Panc1 (cell line): ENCODE results near the gene TNIK. TPM values are rescaled to one million over a fixed set of nuclear protein-coding genes. Genes with fewer than 3 reads are reported as not detected.

ENCODE experiments used
- ATAC-seq: fragments of 200-7000 bp; cut with Tn5 transposase; 2 replicates; pipeline ENCODE4 v1.9.1; 2020; ENCODE audit warnings: mild to moderate bottlenecking, moderate library complexity
- BruUV-seq: library from RNA; stranded (reverse); fragments of 400-500 nt; replicated peaks from 2 replicates; lab custom pipeline; 2021; lab: Mats Ljungman, UMichigan
- CTCF ChIA-PET: fragments of 300-600 bp; sonication (Branson Sonifier 250); formaldehyde crosslinking; loops from one replicate; lab custom pipeline; 2022; ENCODE audit warnings: antibody characterized with exemption; lab: Charles Lee
- POLR2A ChIA-PET: fragments of 300-600 bp; sonication (Branson Sonifier 250); formaldehyde crosslinking; loops from one replicate; lab custom pipeline; 2022; ENCODE audit warnings: antibody characterized with exemption; lab: Charles Lee
- DNase-seq: peaks from one replicate; pipeline ENCODE4 v3.0.0-alpha.2; 2010; ENCODE audit warnings: low read depth, low spot score
- H3K27ac ChIP-seq: 2 replicates; pipeline ENCODE4 v1.5.1; 2011; ENCODE audit warnings: mild to moderate bottlenecking, low read length, inconsistent platforms
- H3K27me3 ChIP-seq: fragments of 200-500 bp; sonication (Bioruptor generic); 2 replicates; pipeline ENCODE4 v1.6.0; 2014; ENCODE audit warnings: low read length, inconsistent platforms; ENCODE audit not compliant: control insufficient read depth, insufficient read depth
- H3K36me3 ChIP-seq: fragments of 200-500 bp; sonication (Bioruptor generic); 2 replicates; pipeline ENCODE4 v1.5.1; 2014; ENCODE audit warnings: inconsistent platforms, mild to moderate bottlenecking, low read length, moderate library complexity; ENCODE audit not compliant: control insufficient read depth, insufficient read depth
- H3K4me1 ChIP-seq: 2 replicates; pipeline ENCODE4 v1.5.1; 2011; ENCODE audit warnings: inconsistent platforms, mild to moderate bottlenecking, low read length, moderate library complexity; ENCODE audit not compliant: control insufficient read depth, insufficient read depth
- H3K4me3 ChIP-seq, 2 experiments: 2 replicates each; pipeline ENCODE4 v1.5.1; 2011 to 2012; ENCODE audit warnings: low read depth in 2 of 2, low read length in 2 of 2, mild to moderate bottlenecking in 2 of 2, inconsistent platforms in 1 of 2, moderate library complexity in 1 of 2
- H3K9me3 ChIP-seq: fragments of 200-500 bp; sonication (Bioruptor generic); 2 replicates; pipeline ENCODE4 v1.5.1; 2014; ENCODE audit warnings: low read depth, mild to moderate bottlenecking, inconsistent platforms, low read length, moderate library complexity; ENCODE audit not compliant: control insufficient read depth, insufficient read depth
- POLR2AphosphoS5 ChIP-seq: IDR thresholded peaks from 2 replicates; pipeline ENCODE4 v1.6.1; 2012; ENCODE audit warnings: mild to moderate bottlenecking, low read depth, low read length, moderate library complexity
- SIN3A ChIP-seq: IDR thresholded peaks from 2 replicates; pipeline ENCODE4 v1.6.1; 2012; ENCODE audit warnings: low read depth, mild to moderate bottlenecking, low read length, moderate library complexity, borderline replicate concordance; ENCODE audit not compliant: insufficient read depth
- TCF7L2 ChIP-seq: IDR thresholded peaks from 2 replicates; pipeline ENCODE4 v1.6.1; 2011; ENCODE audit warnings: mild to moderate bottlenecking, low read depth, low read length, inconsistent platforms
- in situ Hi-C: cut with HindIII; loops from 2 replicates; pipeline ENCODE4 v1.10.0; 2016; ENCODE audit warnings: low sequenced_read_pairs, low pct_unique_long_range_greater_than_20kb
- intact Hi-C: fragments of 100-400 bp; cut with micrococcal nuclease; formaldehyde crosslinking; loops from one replicate; pipeline ENCODE4 v1.10.0; 2022; ENCODE audit not compliant: unreplicated experiment
- total RNA-seq: library from RNA; stranded (reverse); gene quantifications from one replicate; pipeline ENCODE4 v1.2.1, GENCODE V29; 2021; ENCODE audit not compliant: unreplicated experiment
- TF ChIP-seq, protein P1 (sequence below), 2 experiments: IDR thresholded peaks; 2 replicates each; pipeline ENCODE4 v1.6.1; 2011 to 2012; ENCODE audit warnings: low read depth in 2 of 2, control low read depth in 1 of 2, low read length in 1 of 2, mild to moderate bottlenecking in 1 of 2, moderate library complexity in 1 of 2; ENCODE audit not compliant: insufficient read depth in 1 of 2
- TF ChIP-seq, protein P2 (sequence below): fragments of 450-650 bp; IDR thresholded peaks from 2 replicates; pipeline ENCODE4 v1.5.1; 2017; ENCODE audit warnings: mild to moderate bottlenecking

TNIK gene
- total RNA-seq, 1 experiment from 2014 or later, result 1.9 TPM

DNA sequence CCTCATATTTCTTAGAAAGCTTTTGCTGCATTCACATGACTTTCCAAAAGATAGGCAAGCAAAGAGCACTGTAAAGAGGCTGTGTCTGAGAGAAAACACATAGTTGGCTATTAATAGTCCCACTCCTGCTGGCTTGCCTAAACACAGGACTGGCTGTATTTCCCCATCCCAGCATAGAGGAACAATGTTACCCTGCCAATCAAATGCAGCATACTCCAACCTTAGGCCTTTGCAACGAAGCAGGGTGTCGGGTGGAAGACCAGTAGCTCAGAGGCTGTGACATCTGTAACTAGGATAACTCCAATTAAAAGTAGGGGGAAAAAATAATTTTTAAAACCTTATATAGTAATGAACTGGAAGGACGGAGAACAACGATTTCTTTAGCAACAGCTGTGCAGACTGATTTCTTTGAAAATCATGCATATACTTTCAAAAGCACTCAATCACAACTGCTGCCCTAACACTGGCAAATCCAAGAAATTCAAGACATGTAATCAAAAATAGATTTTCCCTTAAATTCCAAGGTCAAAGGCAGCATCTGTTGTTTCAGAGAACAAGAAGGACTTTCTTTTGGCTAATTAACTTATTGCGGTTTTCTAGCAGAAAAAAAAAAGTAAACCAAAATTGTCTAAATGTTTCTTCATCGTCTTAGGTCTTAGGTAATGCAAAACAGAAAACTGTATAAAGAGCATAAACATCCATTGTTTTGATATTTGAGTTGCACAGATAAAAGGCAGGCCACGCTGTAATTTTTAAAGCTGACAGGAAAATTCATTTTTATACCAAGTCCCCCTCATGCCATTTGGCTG is 139.3 kb downstream of the TNIK start:
- no peak for ATAC-seq

DNA sequence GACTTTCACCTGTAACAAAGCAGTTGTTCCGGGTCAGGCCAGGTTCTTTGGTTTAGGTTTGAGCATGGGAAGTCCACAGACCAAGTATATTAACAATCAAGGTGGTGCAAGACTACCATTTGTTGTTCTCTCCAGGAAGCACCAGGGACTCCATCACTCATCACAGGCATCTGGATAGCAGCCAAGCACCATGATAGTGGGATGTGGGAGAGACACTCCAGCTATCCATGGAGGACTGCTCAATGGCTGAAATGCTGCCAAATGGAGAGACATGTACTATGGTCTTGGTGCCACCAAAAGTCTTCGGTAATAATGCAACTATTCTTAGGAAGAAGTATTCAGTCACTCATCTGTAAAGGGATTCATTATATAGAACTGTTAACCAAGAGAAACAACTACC is 143.0 kb downstream of the TNIK start:
- POLR2A ChIA-PET, result no interaction called here
- no peaks in the 10 kb centered on the region for H3K36me3 ChIP-seq
- in situ Hi-C loops (no loop called here), intact Hi-C loops (no loop called here)
- H3K27me3 ChIP-seq, result no peaks in the 10 kb centered on the region; the same call in 1 of the 2 replicates
- ATAC-seq, result no peak
- no peak overlapping the region for H3K27ac ChIP-seq
- H3K4me1 ChIP-seq, result no peaks in the 10 kb centered on the region
- CTCF ChIA-PET, result no interaction called here
- BruUV-seq, result no TSS peak
- TF ChIP-seq, protein P1, sequence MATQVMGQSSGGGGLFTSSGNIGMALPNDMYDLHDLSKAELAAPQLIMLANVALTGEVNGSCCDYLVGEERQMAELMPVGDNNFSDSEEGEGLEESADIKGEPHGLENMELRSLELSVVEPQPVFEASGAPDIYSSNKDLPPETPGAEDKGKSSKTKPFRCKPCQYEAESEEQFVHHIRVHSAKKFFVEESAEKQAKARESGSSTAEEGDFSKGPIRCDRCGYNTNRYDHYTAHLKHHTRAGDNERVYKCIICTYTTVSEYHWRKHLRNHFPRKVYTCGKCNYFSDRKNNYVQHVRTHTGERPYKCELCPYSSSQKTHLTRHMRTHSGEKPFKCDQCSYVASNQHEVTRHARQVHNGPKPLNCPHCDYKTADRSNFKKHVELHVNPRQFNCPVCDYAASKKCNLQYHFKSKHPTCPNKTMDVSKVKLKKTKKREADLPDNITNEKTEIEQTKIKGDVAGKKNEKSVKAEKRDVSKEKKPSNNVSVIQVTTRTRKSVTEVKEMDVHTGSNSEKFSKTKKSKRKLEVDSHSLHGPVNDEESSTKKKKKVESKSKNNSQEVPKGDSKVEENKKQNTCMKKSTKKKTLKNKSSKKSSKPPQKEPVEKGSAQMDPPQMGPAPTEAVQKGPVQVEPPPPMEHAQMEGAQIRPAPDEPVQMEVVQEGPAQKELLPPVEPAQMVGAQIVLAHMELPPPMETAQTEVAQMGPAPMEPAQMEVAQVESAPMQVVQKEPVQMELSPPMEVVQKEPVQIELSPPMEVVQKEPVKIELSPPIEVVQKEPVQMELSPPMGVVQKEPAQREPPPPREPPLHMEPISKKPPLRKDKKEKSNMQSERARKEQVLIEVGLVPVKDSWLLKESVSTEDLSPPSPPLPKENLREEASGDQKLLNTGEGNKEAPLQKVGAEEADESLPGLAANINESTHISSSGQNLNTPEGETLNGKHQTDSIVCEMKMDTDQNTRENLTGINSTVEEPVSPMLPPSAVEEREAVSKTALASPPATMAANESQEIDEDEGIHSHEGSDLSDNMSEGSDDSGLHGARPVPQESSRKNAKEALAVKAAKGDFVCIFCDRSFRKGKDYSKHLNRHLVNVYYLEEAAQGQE (IDR thresholded peaks at IDR 0.05; ENCODE audit: insufficient read depth in 1 of 2, low read depth in 2 of 2, low read length in 1 of 2), result no peak
- TF ChIP-seq, protein P2, sequence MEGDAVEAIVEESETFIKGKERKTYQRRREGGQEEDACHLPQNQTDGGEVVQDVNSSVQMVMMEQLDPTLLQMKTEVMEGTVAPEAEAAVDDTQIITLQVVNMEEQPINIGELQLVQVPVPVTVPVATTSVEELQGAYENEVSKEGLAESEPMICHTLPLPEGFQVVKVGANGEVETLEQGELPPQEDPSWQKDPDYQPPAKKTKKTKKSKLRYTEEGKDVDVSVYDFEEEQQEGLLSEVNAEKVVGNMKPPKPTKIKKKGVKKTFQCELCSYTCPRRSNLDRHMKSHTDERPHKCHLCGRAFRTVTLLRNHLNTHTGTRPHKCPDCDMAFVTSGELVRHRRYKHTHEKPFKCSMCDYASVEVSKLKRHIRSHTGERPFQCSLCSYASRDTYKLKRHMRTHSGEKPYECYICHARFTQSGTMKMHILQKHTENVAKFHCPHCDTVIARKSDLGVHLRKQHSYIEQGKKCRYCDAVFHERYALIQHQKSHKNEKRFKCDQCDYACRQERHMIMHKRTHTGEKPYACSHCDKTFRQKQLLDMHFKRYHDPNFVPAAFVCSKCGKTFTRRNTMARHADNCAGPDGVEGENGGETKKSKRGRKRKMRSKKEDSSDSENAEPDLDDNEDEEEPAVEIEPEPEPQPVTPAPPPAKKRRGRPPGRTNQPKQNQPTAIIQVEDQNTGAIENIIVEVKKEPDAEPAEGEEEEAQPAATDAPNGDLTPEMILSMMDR, result no peak
- no peak for TF ChIP-seq SIN3A
- TF ChIP-seq POLR2AphosphoS5, result no peak
- TF ChIP-seq TCF7L2, result no peak
- DNase-seq, result no peak
- no peak overlapping the region for H3K4me3 ChIP-seq
- H3K9me3 ChIP-seq, result no peaks in the 10 kb centered on the region

More for the DNA sequence above, 139.3 kb downstream of the TNIK start:
- H3K36me3 ChIP-seq, result no peaks in the 10 kb centered on the region
- in situ Hi-C loops, result no loop called here
- intact Hi-C loops, result no loop called here
- H3K27me3 ChIP-seq, result peaks cover 7% of the 10 kb centered on the region
- no peak for DNase-seq
- no peaks in the 10 kb centered on the region for H3K9me3 ChIP-seq
- no peaks in the 10 kb centered on the region for H3K4me1 ChIP-seq
- TF ChIP-seq, protein P1 (IDR thresholded peaks at IDR 0.05; ENCODE audit: insufficient read depth in 1 of 2, low read depth in 2 of 2, low read length in 1 of 2), result no peak
- TF ChIP-seq POLR2AphosphoS5 (no peak), TCF7L2 (no peak), SIN3A (no peak)
- TF ChIP-seq, protein P2, result no peak
- ChIA-PET POLR2A (no interaction called here), CTCF (no interaction called here)
- no peak overlapping the region for H3K27ac ChIP-seq
- no TSS peak for BruUV-seq
- no peak overlapping the region for H3K4me3 ChIP-seq
